ENCODE results near the gene SNW1.
A peak's percentile ranks its signal among the peaks of the same experiment; 100 is the strongest.
"Not testable (repeated sequence)": the region's sequence is repeated elsewhere in the genome, so short reads cannot be mapped to it uniquely, and the experiment has no call there.

SNW1 gene

DNA sequence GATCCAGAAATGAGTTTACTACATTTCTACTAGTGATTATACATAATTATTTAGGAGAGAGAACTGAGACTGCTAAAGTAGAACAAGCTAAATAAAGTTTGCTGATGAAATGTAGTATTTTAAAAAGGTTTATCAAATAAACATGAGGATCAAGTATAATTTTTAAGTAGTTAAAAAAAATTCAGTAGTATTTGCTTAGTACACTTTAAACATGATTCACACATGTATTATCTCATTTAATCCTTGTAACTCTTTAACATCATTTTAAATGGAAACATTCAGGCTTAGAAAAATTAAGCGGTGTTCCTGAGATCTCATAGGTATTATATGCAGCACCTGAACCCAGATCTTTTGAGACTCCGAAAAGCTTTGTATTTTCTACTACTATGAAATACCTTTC is 8.7 kb downstream of the SNW1 start:
- no peak for DNase-seq (ENCODE audit: low spot score)
- FAIRE-seq = no peak

DNA sequence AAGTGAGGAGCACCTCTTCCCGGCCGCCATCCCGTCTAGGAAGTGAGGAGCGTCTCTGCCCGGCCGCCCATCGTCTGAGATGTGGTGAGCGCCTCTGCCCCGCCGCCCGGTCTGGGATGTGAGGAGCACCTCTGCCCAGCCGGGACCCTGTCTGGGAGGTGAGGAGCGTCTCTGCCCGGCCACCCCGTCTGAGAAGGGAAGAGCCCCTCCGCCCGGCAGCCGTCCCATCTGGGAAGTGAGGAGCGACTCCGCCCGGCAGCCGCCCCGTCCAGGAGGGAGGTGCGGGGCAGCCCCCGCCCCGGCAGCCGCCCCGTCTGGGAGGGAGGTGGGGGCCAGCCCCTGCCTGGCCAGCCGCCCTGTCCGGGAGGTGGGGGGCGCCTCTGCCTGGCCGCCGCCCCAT is 13.5 kb downstream of the SNW1 start:
- DNase-seq (ENCODE audit: low spot score); FAIRE-seq: not testable (repeated sequence)

DNA sequence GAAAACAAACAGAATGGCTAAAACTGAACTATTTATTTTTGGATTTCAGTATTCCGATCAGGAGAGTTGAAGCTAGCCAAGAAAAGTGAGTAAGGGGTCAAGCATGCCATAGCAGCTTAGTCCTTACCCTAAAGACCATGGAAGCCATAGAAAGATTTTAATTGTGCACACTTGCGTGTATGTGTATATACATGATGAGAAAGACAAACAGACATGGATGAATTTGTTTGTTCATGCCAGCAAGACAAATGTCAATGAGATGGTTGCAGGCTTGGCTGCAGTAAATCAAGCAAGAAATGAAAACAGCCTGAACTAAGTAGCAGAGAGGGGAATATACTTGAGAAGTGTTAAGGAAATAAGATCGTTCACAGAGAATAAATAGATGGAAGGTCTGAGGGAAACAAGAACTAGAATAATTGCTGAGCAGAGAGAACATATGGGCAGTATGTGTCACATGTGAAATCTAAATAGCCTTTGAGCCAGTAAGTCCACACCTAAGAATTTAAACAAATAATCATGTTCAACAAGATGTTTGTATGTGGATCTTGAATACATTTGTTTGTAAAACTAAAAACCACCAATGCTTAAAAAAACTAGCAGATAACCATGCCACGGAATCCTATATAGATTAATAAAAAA is 14.8 kb downstream of the SNW1 start:
- FAIRE-seq (no peak), DNase-seq (ENCODE audit: low spot score) (no peak)

DNA sequence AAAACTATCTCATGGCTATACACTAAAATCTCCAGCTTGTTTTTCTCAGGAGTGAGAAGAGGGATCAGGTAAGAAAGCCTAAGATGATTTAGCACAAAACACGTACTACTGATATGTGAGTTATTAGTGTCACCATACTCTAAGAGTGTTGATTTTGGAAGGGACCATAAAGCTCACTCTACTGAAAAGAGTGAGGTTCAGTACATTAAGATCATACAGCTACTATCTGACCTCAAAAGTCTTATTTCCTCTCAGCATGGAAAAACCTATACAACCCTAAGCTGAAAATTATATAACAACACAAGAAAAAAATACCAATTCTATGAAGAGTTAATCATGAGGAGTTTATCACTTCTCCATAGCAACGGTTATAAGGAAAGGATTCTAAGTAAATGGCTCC is 19.5 kb downstream of the SNW1 start:
- no peak for FAIRE-seq

DNA sequence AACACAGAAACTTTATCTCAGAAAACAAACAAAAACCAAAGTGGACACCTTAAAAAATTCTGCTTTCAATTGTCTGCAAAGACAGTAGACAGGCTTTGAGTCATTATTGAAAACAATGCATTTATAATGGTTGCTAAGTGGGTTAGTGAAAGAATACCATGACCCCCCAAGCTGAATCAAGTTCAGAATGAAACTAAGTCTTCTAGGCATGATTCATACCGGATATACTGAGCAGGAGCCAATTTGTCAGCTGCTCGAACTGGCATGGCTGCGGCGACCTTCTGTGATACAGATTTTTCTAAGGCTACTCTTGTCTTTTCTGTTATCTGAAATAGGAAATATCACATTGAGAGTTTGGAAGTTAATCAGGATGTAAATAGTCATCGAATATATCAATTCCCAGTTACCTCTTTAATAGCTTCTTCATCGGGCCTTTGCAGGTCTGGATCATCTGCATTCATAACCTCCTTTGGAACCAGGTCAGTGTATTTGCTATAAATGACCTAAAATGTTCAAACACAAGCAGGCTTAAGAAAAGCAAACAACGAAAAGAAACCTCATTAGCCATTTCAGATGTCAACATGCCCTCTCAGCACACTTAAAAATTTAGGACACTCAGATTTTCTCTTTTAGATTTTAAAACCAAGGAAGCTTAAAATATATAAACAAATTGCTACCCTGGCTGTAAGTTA is 22.3 kb downstream of the SNW1 start:
- DNase-seq (ENCODE audit: low spot score) = no peak
- no peak for FAIRE-seq

More for the DNA sequence above, 19.5 kb downstream of the SNW1 start:
- no peak for DNase-seq (ENCODE audit: low spot score)

DNA sequence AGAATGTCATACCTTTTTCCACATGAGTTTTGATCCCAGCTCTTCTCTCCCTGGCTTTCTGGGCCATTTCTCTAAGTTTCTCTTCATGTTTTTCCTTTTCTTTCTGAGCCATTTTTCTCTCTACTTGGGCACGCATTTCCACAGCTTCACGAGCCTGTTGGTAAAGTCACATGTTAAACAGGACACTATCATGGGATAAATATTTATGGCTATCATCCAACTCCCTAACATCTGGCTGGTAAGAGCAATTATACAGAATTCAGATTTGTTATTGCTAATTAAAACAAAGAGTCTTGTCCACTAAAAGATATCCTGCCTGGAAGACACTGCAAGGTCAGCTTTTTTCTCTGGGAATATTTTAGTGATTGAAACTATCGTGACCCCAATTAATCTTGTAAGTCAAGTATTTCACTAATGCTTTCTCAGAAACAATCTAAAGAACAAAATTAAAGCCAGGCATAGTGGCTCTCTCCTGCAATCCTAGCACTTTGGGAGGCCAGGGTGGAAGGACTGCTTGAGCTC is 29.9 kb downstream of the SNW1 start:
- FAIRE-seq = no peak
- no peak for DNase-seq (ENCODE audit: low spot score)

DNA sequence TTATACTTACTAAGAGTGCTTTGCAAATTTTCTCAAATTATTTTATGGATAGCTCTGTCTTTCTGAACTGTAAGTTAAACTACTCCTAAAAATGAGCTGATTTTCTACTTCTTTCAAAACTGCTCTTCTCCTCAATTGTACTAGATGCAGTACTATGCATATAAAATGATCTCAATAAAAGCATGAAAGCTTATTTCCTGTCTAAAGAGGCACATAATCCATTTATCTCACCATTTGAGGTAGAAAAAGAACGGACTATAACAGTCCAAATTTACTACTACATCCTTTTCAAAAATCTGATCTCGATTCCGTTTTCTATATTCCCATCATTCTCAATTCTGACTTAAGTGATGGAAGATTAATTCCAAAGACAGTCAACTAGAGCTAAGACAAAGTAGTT is 38.7 kb downstream of the SNW1 start:
- FAIRE-seq = no peak
- DNase-seq (ENCODE audit: low spot score) = no peak

DNA sequence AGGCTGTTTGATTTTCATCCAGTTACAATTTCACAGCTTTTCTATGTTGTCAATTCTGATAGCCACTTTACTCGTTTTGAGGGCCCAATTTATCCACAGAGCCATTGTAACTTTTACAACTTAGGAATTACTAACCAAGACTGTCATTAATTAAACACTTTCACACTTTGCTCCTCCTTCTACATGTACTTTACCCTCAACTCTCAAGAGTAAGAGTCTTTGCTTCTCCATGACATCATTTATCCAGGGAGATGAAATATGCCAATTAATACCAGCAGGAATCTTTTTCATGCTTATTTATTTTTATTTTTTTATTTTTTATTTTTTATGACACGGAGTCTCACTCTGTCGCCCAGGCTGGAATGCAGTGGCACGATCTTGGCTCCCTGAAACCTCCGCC is 39.5 kb downstream of the SNW1 start:
- FAIRE-seq = no peak
- DNase-seq (ENCODE audit: low spot score) = no peak

DNA sequence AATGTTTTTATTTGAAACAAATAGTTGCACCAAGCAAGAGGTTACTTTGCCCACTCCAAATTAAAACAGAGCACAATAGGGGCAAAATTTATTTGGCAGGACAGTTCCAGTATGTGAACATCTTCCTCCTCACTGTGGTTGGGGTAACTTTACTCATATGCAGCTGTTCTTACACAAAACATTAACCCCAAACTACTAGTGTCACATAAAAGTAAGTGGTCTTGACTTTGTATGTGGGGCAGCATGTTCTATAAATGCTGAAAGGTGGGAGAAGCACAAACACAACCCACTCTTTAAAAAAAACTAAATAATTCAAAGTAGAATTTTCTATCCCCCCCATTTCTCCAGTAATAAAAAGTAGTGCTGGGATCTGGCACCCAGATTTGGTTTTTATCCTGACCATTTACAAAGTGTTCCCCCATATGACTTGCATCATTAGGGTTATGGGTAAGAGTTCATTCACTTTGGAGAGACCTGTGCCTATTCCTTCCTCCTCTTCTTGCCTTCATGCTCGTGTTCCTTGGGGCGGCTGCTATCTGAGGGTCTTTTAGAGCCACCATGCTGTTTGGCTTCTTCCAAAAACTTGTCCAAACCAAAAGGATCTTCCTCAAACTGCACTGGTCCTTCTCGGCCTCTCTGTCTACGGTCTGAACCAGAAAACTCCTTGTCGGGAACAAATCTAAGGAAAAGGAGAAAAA is 43.2 kb downstream of the SNW1 start:
- DNase-seq (ENCODE audit: low spot score) (no peak), FAIRE-seq (no peak)

DNA sequence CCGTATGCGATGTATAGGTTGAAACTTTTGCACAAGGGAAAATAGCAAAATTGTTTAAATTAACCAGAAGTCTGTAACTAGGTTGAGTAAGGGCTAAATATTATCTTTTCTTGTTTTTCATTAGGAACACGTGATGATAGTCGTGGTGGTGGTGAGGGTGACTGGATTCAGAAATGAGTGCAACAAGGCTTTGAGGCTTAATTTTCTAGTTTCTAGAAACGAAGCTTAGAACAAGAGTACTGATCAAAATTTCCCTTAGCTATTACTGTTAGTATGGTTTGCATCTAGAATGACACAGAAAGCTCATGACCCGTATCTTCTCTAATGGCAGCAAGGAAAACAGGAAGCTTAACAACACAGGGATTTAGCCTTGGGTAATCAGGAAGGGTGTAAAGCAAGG is 46.0 kb downstream of the SNW1 start:
- FAIRE-seq = no peak
- DNase-seq (ENCODE audit: low spot score) = no peak

DNA sequence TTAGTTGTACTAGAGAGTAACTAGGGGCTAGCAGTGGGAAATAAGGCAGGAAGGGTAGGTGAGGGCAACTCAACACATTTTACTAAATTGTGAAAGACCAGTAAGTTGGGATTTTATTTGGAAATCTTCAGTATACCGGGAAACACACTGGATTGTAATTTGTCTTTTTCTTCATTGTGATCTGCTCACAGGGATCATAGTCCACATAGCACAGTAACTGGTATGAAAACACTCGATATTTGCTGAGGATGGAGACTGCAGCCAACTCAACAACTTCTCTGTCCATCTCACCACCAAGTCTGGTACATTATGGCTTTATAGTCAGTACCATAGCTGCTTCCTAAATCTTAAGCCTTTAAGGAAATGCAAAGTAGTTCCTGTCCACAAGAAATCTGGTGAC is 50.6 kb downstream of the SNW1 start:
- DNase-seq (ENCODE audit: low spot score) = no peak
- FAIRE-seq = no peak

DNA sequence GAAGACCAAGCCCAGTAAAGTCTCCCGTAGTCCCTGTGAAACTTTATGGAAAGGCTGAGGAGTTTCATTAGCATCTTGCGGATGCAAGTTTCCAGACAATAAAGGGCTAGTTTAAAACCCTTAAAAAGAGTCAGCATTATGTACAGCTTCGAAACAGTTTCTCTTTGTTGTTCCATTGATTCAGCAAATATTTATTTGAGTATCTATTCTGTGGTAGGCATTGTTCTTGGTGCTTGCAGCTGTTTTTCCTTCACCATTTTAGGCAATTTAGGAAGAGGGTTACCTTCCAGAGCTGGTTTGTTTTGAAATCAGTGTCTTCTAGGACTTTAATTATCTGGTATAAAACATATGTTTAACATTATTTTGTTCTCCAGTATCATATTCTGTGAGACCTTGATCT is 51.5 kb downstream of the SNW1 start:
- FAIRE-seq = no peak
- DNase-seq (ENCODE audit: low spot score) = no peak

DNA sequence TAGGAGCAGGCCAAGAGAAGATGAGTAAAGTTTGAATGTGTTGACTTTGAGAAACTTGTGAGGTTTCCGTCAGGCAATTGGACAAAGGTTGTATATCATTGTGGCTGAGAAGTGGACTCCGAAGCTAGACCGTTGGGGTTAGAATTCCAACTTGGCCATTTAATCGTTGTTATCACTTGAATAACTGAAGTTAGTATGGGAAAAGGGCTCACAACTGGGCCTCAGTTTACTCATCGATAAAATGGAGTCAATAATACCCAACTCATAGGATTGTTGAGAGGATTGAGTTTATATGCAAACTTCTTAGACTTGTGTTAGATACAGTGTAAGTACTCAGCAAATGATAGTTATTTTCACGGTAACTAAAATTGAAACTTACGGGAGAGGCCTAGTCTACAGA is 52.2 kb downstream of the SNW1 start:
- DNase-seq (ENCODE audit: low spot score) (no peak), FAIRE-seq (no peak)

DNA sequence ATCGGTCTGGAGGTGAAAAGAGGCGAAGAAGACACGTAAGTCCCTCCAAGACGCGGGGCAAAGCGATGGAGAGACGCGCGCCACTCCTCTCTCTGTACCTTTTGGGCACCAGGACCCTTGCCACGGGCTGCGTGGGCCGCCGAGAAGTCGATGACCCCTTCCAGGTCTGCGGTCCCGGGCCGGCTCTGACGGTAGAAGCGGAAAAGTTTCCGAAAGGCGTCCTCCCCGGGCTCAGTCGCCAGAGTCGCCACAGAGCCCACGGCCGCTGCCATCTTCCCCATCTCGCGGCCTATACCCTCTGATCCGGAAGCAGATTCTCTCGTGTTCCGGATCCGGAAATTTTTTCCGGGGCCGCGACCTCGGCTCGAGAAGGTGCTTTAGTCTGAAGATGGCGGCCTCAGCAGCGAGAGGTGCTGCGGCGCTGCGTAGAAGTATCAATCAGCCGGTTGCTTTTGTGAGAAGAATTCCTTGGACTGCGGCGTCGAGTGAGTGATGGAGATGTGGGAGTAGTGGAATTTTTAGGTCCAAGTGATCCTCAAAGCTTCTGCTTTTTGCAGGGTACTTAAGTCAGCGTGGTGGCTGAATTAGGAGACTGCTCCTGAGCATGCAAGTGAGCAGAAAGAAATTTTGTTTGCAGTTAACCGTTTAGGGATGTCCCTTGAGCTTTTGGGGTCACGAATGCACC is 53.1 kb downstream of the SNW1 start, which contains the start of the genes ALKBH1 and SLIRP:
ALKBH1 (minus strand) TSS at position 300 of the 685 bp plus-strand sequence; CDS start at position 281, 19 bp downstream.
SLIRP (plus strand) TSS at position 380 of the 685 bp plus-strand sequence; CDS start at position 389, 9 bp downstream.
- peak; percentile 42 for DNase-seq (ENCODE audit: low spot score)
- no peak for FAIRE-seq

DNA sequence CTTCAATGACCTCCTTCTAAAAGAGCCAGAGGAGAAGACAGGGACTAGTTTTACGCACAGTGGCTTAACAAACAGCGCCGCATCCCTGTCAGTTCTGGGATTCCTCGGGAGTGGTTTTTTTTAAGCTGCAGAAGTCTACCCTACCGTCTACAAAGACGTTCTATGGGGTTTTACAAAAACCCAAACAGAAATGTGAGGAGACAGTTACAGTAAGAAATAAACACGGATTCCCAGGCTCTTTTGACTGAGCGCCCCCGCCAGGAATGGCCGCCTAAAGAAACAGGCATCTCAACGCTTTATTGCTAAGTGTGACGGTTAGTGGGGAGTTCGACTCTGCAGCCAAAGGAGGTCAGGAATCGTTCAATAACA is 53.6 kb downstream of the SNW1 start:
- FAIRE-seq (no peak), DNase-seq (ENCODE audit: low spot score) (no peak)

DNA sequence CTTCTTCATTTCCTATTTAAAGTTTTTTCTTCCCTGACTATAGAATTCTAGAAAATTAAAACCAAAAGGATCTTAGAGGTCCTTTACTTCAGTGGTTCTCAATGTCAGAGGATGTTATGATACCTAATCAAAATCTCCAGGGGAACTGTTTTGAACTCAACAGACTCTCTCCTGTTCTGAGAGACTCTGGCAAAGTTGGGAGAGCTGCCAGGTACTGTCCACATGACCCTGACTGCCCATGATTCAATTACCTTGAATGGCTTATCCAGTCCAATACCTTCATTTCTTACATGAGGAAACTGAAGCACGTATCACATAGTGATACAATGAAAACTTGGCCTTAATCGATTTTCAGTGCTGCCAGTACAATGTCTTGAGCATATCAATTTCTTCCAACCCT is 69.7 kb downstream of the SNW1 start:
- FAIRE-seq (no peak), DNase-seq (ENCODE audit: low spot score) (no peak)

DNA sequence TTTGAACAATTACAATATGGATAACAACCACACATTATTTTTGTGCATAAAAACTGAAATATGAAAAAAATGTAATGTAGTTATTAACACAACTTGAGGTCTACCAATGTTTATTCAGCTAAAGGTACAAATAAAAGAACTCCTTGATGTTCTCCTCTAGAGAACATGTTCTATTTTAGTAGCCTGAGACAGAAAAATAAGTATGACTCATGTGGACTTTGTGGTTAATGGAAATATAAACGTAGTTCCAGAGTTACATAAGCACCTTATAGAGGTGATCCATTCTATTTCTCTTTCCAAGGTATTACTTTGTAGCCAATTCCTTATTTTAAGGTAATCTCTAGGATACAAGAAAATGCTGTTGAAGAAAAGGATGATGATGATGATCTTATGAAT is 78.8 kb downstream of the SNW1 start:
- no peak for DNase-seq (ENCODE audit: low spot score)
- no peak for FAIRE-seq

DNA sequence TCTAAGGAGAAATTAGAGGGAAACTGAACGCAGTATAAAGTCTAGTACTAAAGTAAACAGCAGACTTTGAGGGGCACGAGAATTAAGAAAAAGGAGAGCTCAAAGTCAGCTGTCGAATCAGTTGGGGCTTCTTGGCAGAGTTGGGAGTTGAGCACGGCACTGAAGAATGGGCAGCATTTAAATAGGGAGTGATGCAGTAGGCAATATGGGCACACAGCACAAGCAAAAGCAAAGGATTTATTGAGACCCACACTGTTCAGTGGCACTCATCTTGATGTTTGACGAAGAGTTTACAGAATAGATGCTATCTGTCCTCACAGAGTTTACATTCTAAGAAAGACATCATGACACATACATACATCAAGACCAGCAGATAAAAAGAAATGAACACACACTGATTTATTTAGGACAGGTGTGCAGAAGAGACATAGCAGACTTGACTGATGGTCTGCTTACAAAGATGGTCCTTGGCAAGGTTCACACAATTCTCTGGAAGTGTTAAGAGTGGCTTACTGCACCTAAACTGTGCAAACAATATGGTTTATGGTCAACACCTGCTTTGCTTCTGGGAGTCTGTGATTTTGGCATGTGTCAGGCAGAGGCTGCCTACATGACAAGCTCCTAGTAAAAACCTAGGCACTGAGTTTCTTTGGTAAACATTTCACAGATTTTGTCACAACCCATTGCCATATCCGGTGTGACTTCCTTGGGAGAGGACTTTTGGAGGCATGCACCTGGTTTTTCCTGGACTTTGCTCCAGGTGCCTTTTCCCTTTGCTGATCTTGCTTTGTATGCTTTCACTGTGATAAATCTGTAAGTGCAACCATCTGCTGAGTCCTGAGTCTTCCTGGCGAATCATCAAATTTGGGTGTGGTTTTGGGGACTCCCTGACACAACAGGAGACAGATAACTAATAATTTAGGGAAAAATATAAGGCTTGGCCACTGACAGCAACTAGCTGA is 79.5 kb downstream of the SNW1 start:
- FAIRE-seq = no peak

DNA sequence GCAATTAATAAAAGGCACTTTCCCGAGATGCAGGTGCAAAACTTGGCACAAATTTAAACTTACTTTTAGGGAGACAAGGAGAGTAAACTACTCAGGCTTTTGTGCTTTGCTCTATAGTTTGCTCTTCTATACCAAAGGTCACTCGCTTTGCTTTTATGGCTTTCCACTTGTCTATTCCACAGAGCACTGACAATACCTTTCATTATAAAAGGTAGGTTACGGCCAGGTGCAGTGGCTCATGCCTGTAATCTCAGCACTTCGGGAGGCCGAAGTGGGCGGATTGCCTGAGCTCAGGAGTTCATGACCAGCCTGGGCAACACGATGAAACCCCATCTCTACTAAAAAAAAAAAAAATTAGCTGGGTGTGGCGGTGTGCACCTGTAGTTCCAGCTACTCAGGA is 86.0 kb downstream of the SNW1 start:
- FAIRE-seq = no peak

More for the DNA sequence above, 79.5 kb downstream of the SNW1 start:
- no peak for DNase-seq (ENCODE audit: low spot score)

DNA sequence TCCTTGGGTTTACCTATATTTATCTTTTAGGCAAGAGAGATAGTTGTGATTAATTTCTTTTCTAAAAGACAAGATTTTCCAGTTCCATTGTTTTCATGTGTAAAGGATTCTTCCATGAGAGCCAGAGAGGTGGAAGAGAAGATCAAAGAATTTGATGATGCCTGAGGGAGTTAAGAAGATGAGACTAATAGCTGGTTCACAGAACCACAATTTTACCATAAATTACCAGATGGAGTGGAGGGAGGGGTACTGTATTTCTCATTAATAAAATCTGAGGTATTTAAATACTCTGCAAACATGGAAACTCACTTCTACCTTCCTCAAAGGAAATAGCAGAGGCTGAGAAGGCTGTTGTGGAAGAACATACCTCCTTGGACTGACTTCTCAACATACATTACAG is 87.8 kb downstream of the SNW1 start:
- FAIRE-seq (no peak), DNase-seq (ENCODE audit: low spot score) (no peak)

More for the DNA sequence above, 86.0 kb downstream of the SNW1 start:
- DNase-seq (ENCODE audit: low spot score) = no peak
